Large intestine (tissue), 3 donors: Measurements from ENCODE around the gene GALNT18. TPM values are rescaled to one million over a fixed set of nuclear protein-coding genes. Genes with fewer than 3 reads are reported as not detected.

ENCODE experiments used
- DNase-seq, 2 donors: peaks; one replicate each; pipeline versions ENCODE4 v3.0.0 to v3.0.0-alpha.2; 2013
- H3K27ac ChIP-seq: one replicate; pipeline ENCODE4 v1.5.1; 2013; ENCODE audit warnings: low read length
- H3K27me3 ChIP-seq: 2 replicates; pipeline ENCODE4 v1.6.1; 2013; ENCODE audit warnings: low read length; ENCODE audit not compliant: control insufficient read depth, insufficient read depth
- H3K36me3 ChIP-seq: 2 replicates; pipeline ENCODE4 v1.6.1; 2013; ENCODE audit warnings: low read length; ENCODE audit not compliant: control insufficient read depth, insufficient read depth
- H3K4me1 ChIP-seq: one replicate; pipeline ENCODE4 v1.6.1; 2013; ENCODE audit warnings: low read length; ENCODE audit not compliant: control insufficient read depth, insufficient read depth
- H3K4me3 ChIP-seq: one replicate; pipeline ENCODE4 v1.5.1; 2013; ENCODE audit warnings: low read length
- H3K9me3 ChIP-seq: one replicate; pipeline ENCODE4 v1.6.1; 2013; ENCODE audit warnings: mild to moderate bottlenecking, low read depth, low read length, moderate library complexity; ENCODE audit not compliant: control insufficient read depth
- WGBS: methylation state at CpG from one replicate; pipeline ENCODE4 v1.1.5; 2013; ENCODE audit warnings: low lambda C conversion rate; ENCODE audit not compliant: insufficient coverage; 5-methylcytosine and 5-hydroxymethylcytosine counted together
- polyA plus RNA-seq: library from polyadenylated mRNA; unstranded; fragments of 120-200 nt; gene quantifications from one replicate; pipeline ENCODE4 v1.2.1, GENCODE V29; 2013

The GALNT18 gene
- polyA plus RNA-seq, 1 donor: 3.7 TPM

GRCh38 chr11:11502263-11502861 lies 119.4 kb downstream of the GALNT18 start:
- H3K4me1 ChIP-seq: no peaks in the 10 kb centered on the region
- DNase-seq: no peak
- H3K4me3 ChIP-seq: no peak overlapping the region
- no peak overlapping the region for H3K27ac ChIP-seq
- no peaks in the 10 kb centered on the region for H3K36me3 ChIP-seq
- H3K27me3 ChIP-seq: no peaks in the 10 kb centered on the region
- no peaks in the 10 kb centered on the region for H3K9me3 ChIP-seq
- 64% methylated on average over 5 of the region's 9 CpGs for WGBS

DNA sequence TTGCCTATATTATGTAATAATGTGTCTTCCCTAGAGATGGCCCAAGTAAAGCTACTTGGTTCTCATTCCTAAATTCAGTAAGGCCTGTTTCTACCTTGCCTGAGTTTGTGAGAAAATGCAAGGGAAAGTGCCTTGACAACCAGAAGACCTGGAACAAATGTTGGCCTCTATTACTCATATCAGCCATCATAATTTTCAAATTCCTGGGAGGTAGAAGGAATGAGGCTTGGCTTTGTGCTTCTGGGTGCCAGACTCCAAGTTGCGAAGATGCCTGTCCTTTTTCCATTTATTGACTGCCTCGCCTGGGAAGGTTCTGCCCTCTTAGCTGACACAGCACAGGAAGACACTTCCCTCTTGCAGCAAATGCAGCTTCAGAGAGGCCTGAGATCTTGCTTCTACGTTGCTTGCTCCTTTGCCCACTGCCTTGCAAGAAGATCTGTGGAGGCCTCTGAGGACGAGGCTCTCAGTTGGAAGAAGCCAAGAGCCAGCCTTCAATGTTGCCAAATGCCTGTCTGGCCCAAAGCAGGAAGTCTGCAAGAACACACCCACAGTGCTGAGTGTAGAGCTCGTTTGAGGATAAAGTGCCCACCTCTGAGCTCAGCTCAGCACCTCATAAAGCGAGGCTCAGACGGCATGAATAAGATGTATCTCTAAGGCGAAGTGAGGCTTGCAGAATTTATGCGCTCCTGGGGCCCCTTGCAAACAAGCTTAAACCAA lies 120.1 kb downstream of the GALNT18 start:
- Histone ChIP-seq H3K4me1 (no peaks in the 10 kb centered on the region), H3K27ac (no peak overlapping the region), H3K36me3 (no peaks in the 10 kb centered on the region), H3K9me3 (no peaks in the 10 kb centered on the region), H3K4me3 (no peak overlapping the region), H3K27me3 (no peaks in the 10 kb centered on the region)
- no peak for DNase-seq
- WGBS: no CpG with 5 or more reads among the region's 9 CpGs

DNA sequence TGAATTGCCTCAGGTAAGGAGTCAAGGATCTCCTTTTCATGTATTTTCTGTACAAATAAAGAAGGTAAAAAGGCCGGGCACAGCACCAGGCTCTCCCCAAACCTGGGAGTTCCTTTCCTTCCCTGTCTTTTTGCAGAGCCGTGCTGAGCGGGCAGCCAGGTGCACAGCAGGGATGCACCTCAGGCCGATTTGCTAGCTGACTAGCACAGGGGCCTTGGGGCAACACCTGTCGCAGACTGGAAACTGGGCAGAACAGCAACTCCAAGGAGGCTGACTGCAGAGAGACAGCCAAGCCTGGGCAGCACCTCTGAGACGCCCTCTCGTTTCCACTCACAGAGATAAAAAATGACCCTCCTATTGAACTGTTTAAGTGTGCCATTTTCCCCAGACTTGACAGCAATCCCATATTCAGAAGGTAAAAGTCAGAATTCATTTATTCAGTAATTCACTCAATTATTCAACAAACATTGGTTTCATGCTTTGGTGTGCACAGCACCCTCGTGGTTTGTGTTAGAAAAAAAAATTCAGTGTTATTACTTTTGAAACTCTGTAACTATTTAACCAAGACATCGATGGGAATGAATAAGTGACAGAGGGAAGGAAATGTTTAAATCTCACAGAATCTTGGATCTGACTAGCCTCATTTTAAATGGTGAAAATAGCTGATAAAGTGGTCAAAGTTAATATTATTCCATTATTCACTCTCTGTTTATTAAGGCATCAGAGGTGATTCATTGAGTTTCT lies 120.9 kb downstream of the GALNT18 start:
- Histone ChIP-seq H3K27ac (no peak overlapping the region), H3K27me3 (no peaks in the 10 kb centered on the region), H3K4me3 (no peak overlapping the region), H3K36me3 (no peaks in the 10 kb centered on the region), H3K9me3 (no peaks in the 10 kb centered on the region), H3K4me1 (no peaks in the 10 kb centered on the region)
- no peak for DNase-seq
- WGBS: 20% methylated on average over 2 of the region's 9 CpGs

GRCh38 chr11:11499300-11499699 lies 122.5 kb downstream of the GALNT18 start:
- Histone ChIP-seq H3K4me3 (no peak overlapping the region), H3K27ac (no peak overlapping the region), H3K36me3 (no peaks in the 10 kb centered on the region), H3K4me1 (no peaks in the 10 kb centered on the region), H3K27me3 (no peaks in the 10 kb centered on the region), H3K9me3 (no peaks in the 10 kb centered on the region)
- WGBS: no CpG with 5 or more reads among the region's 2 CpGs
- DNase-seq: peak in 1 of 2 donors; percentile 17

DNA sequence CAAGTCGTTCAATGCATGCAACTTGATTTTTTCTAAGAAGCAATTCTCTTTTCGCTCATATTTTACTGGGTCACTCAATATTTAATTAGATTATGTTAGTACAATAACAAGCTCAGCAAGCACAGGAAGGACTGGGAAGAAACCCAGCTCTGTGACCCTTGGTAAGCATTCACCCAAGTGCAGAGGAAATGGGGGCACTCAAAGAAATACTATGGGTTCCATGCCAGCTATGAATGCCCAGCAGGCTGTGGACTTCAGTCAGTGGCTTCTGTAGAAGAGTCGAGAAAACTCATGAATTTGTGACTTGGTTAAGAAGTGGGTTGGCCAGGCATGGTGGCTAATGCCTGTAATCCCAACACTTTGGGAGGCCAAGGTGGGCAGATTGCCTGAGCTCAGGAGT lies 123.6 kb downstream of the GALNT18 start:
- H3K27ac ChIP-seq: no peak overlapping the region
- H3K4me3 ChIP-seq: no peak overlapping the region
- no peaks in the 10 kb centered on the region for H3K27me3 ChIP-seq
- H3K4me1 ChIP-seq: no peaks in the 10 kb centered on the region
- H3K9me3 ChIP-seq: no peaks in the 10 kb centered on the region
- WGBS: 60% methylated on average over 1 of the region's 3 CpGs
- no peak for DNase-seq
- no peaks in the 10 kb centered on the region for H3K36me3 ChIP-seq

GRCh38 chr11:11496879-11497278 lies 124.9 kb downstream of the GALNT18 start:
- DNase-seq: no peak
- no CpG with 5 or more reads among the region's 2 CpGs for WGBS
- Histone ChIP-seq H3K36me3 (no peaks in the 10 kb centered on the region), H3K4me1 (no peaks in the 10 kb centered on the region), H3K4me3 (no peak overlapping the region), H3K27ac (no peak overlapping the region), H3K27me3 (no peaks in the 10 kb centered on the region), H3K9me3 (no peaks in the 10 kb centered on the region)

- no CpG with 5 or more reads among the region's 2 CpGs for WGBS
- Histone ChIP-seq H3K4me1 (no peaks in the 10 kb centered on the region), H3K4me3 (no peak overlapping the region), H3K27ac (no peak overlapping the region), H3K36me3 (no peaks in the 10 kb centered on the region), H3K27me3 (no peaks in the 10 kb centered on the region), H3K9me3 (no peaks in the 10 kb centered on the region)
- no peak for DNase-seq
Measured at GRCh38 chr11:11494348-11494747, 127.5 kb downstream of the GALNT18 start.

- 80% methylated on average over 1 of the region's 6 CpGs for WGBS
- Histone ChIP-seq H3K4me3 (no peak overlapping the region), H3K4me1 (no peaks in the 10 kb centered on the region), H3K9me3 (no peaks in the 10 kb centered on the region), H3K27me3 (no peaks in the 10 kb centered on the region), H3K36me3 (no peaks in the 10 kb centered on the region), H3K27ac (no peak overlapping the region)
- no peak for DNase-seq
Measured at GRCh38 chr11:11493698-11494097, 128.1 kb downstream of the GALNT18 start.

DNA sequence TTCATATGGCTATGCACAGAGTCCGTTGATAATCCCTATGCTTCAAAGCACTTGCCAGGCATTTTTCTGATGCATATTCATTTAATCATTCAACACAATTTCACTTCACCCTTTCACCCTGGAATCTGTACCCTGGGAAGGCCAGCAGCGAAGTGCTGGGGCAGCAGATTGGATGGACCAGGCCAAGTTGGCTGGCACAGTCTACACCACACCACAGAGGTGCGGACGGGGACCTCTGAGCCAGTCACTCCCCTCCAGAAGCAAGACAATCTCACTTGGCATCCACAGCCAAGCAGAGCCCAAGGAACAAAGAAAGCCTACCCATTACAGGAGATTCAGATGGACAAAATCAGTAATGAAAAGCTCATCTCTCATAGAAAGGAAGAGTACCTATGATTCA lies 130.2 kb downstream of the GALNT18 start:
- Histone ChIP-seq H3K36me3 (no peaks in the 10 kb centered on the region), H3K4me3 (no peak overlapping the region), H3K4me1 (peaks cover 2% of the 10 kb centered on the region), H3K9me3 (no peaks in the 10 kb centered on the region), H3K27ac (no peak overlapping the region), H3K27me3 (peaks cover 3% of the 10 kb centered on the region)
- no peak for DNase-seq
- no CpG with 5 or more reads among the region's 4 CpGs for WGBS

DNA sequence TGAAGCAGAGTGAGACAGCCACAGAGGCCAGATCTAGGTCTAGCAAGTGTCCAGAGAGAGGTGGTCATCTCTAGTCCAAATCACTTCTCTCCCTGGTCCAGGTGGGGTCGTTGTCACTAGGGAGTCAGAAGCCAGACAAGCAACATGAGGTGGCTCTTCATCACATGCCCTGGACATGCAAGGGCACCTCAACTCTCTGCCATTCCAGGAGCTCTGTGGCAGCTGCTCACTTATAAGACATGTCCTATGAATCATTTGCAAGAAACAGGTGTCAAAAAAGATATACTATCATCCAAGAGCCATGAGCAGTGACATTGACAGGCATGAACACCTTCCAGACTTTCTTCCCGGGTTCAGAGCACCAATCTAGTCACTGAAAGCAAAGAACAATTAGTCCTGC lies 130.8 kb downstream of the GALNT18 start:
- no peak overlapping the region for H3K27ac ChIP-seq
- H3K4me1 ChIP-seq: peaks cover 2% of the 10 kb centered on the region
- H3K36me3 ChIP-seq: no peaks in the 10 kb centered on the region
- no peak for DNase-seq
- no peak overlapping the region for H3K4me3 ChIP-seq
- no CpG with 5 or more reads among the region's 2 CpGs for WGBS
- H3K27me3 ChIP-seq: peaks cover 4% of the 10 kb centered on the region
- no peaks in the 10 kb centered on the region for H3K9me3 ChIP-seq
